IMR-90 (cell line): Measurements from ENCODE around the gene RALGAPA1. TPM values are rescaled to one million over a fixed set of nuclear protein-coding genes. Genes with fewer than 3 reads are reported as not detected.
A peak's percentile ranks its signal among the peaks of the same experiment; 100 is the strongest.

Source experiments
- ATAC-seq: fragments of 200-7000 bp; cut with Tn5 transposase; 2 replicates; pipeline ENCODE4 v1.9.1; 2020; ENCODE audit warnings: low read depth, mild to moderate bottlenecking, moderate library complexity
- BruUV-seq: library from RNA; stranded (reverse); fragments of 400-500 nt; replicated peaks from 2 replicates; lab custom pipeline; 2021; lab: Mats Ljungman, UMichigan
- CTCF ChIA-PET: fragments of 300-600 bp; formaldehyde crosslinking; extraction: SDS; loops from one replicate; lab custom pipeline; 2021; ENCODE audit warnings: antibody characterized with exemption; lab: Yijun Ruan, JAX
- POLR2A ChIA-PET: fragments of 300-600 bp; sonication (Branson Sonifier 250); formaldehyde crosslinking; loops from one replicate; lab custom pipeline; 2022; ENCODE audit warnings: antibody characterized with exemption; ENCODE audit not compliant: unreplicated experiment; lab: Charles Lee
- DNase-seq: peaks from one replicate; pipeline ENCODE4 v3.0.0; 2013
- H2AFZ ChIP-seq: replicated peaks from 2 replicates; pipeline ENCODE3; 2013; ENCODE audit warnings: low read length, mild to moderate bottlenecking; ENCODE audit not compliant: poor library complexity
- H2AK5ac ChIP-seq: 2 replicates; pipeline ENCODE4 v1.6.1; 2013; ENCODE audit warnings: low read depth, low read length, inconsistent platforms
- H2AK9ac ChIP-seq: replicated peaks from 2 replicates; pipeline ENCODE3; 2013; ENCODE audit warnings: mild to moderate bottlenecking, low read depth, low read length, moderate library complexity; ENCODE audit not compliant: poor library complexity
- H2BK120ac ChIP-seq: 2 replicates; pipeline ENCODE4 v1.6.1; 2013; ENCODE audit warnings: low read depth, low read length, inconsistent platforms
- H2BK15ac ChIP-seq: 3 replicates; pipeline ENCODE4 v1.6.1; 2013; ENCODE audit warnings: low read depth, low read length, inconsistent platforms
- H2BK20ac ChIP-seq: 2 replicates; pipeline ENCODE4 v1.6.1; 2013; ENCODE audit warnings: low read depth, mild to moderate bottlenecking, inconsistent platforms, low read length, moderate library complexity
- H2BK5ac ChIP-seq: 2 replicates; pipeline ENCODE4 v1.6.1; 2013; ENCODE audit warnings: mild to moderate bottlenecking, low read depth, low read length, inconsistent platforms; ENCODE audit not compliant: poor library complexity, severe bottlenecking
- H3K14ac ChIP-seq: replicated peaks from 2 replicates; pipeline ENCODE4 v1.6.1; 2013; ENCODE audit warnings: low read depth, low read length, inconsistent platforms
- H3K18ac ChIP-seq: 2 replicates; pipeline ENCODE4 v1.6.1; 2013; ENCODE audit warnings: low read depth, low read length, control low read depth
- H3K23ac ChIP-seq: 2 replicates; pipeline ENCODE4 v1.6.1; 2013; ENCODE audit warnings: low read depth, low read length, inconsistent platforms
- H3K27ac ChIP-seq: 2 replicates; pipeline ENCODE4 v1.5.1; 2013; ENCODE audit warnings: mild to moderate bottlenecking, control low read depth, low read length; ENCODE audit not compliant: insufficient read depth
- H3K27me3 ChIP-seq: 2 replicates; pipeline ENCODE4 v1.6.1; 2013; ENCODE audit warnings: low read length; ENCODE audit not compliant: control insufficient read depth, insufficient read depth
- H3K36me3 ChIP-seq: 2 replicates; pipeline ENCODE4 v1.6.1; 2013; ENCODE audit warnings: low read length, mixed read lengths; ENCODE audit not compliant: control insufficient read depth, insufficient read depth
- H3K4ac ChIP-seq: 2 replicates; pipeline ENCODE4 v1.6.1; 2013; ENCODE audit warnings: low read depth, low read length, inconsistent platforms
- H3K4me1 ChIP-seq: 2 replicates; pipeline ENCODE4 v1.6.1; 2013; ENCODE audit warnings: low read length, mixed read lengths; ENCODE audit not compliant: control insufficient read depth, insufficient read depth
- H3K4me2 ChIP-seq: 2 replicates; pipeline ENCODE4 v1.6.1; 2013; ENCODE audit warnings: low read depth, mild to moderate bottlenecking, control low read depth, low read length, moderate library complexity
- H3K4me3 ChIP-seq: 2 replicates; pipeline ENCODE4 v1.5.1; 2013; ENCODE audit warnings: low read depth, mild to moderate bottlenecking, control low read depth, low read length, moderate library complexity; ENCODE audit not compliant: insufficient read depth
- H3K56ac ChIP-seq: 2 replicates; pipeline ENCODE4 v1.6.1; 2013; ENCODE audit warnings: low read length, inconsistent platforms; ENCODE audit not compliant: insufficient read depth; ENCODE audit errors: extremely low read depth
- H3K79me1 ChIP-seq, 2 experiments: 2 replicates each; pipeline ENCODE4 v1.6.1; 2013; ENCODE audit warnings: low read length in 2 of 2, inconsistent platforms in 1 of 2, low read depth in 1 of 2
- H3K9ac ChIP-seq: 2 replicates; pipeline ENCODE4 v1.6.1; 2013; ENCODE audit warnings: low read depth, low read length, control low read depth
- H3K9me1 ChIP-seq: 2 replicates; pipeline ENCODE4 v1.6.1; 2013; ENCODE audit warnings: low read length, inconsistent platforms; ENCODE audit not compliant: insufficient read depth
- H3K9me3 ChIP-seq: 2 replicates; pipeline ENCODE4 v1.6.1; 2013; ENCODE audit warnings: low read length; ENCODE audit not compliant: control insufficient read depth, insufficient read depth
- H4K20me1 ChIP-seq: 2 replicates; pipeline ENCODE4 v1.6.1; 2013; ENCODE audit warnings: low read length, inconsistent platforms; ENCODE audit not compliant: insufficient read depth
- H4K5ac ChIP-seq: 2 replicates; pipeline ENCODE4 v1.6.1; 2013; ENCODE audit warnings: mild to moderate bottlenecking, low read depth, low read length, control low read depth
- H4K8ac ChIP-seq, 2 experiments: 2 replicates each; pipeline ENCODE4 v1.6.1; 2013; ENCODE audit warnings: low read depth in 2 of 2, low read length in 2 of 2, control low read depth in 1 of 2, inconsistent platforms in 1 of 2
- H4K91ac ChIP-seq: 2 replicates; pipeline ENCODE4 v1.6.1; 2013; ENCODE audit warnings: low read depth, low read length, inconsistent platforms; ENCODE audit not compliant: insufficient read depth
- MAFK ChIP-seq: IDR thresholded peaks from 2 replicates; pipeline ENCODE4 v1.6.1; 2012; ENCODE audit warnings: low read depth, low read length, improper control_type of control experiment
- RAD21 ChIP-seq: IDR thresholded peaks from 2 replicates; pipeline ENCODE4 v1.6.1; 2012; ENCODE audit warnings: low read length, improper control_type of control experiment
- dilution Hi-C: fragments of 300-500 bp; cut with HindIII; formaldehyde crosslinking; loops from one replicate; pipeline ENCODE4 v1.14.3; 2018; ENCODE audit warnings: low sequenced_read_pairs; ENCODE audit not compliant: unreplicated experiment
- in situ Hi-C: fragments of 300-500 bp; cut with MboI; formaldehyde crosslinking; loops from 3 replicates; pipeline ENCODE4 v1.14.3; 2019; ENCODE audit warnings: low sequenced_read_pairs, inconsistent platforms, mixed read lengths
- intact Hi-C: fragments of 100-400 bp; cut with micrococcal nuclease; formaldehyde crosslinking; loops from 2 replicates; pipeline ENCODE4 v1.10.0; 2022
- polyA plus RNA-seq, 3 experiments: library from polyadenylated mRNA; depleted of rRNA; stranded (reverse); fragments of >200 nt; gene quantifications; 2 replicates each; pipeline ENCODE4 v1.2.3, GENCODE V29; 2012; ENCODE audit warnings: low replicate concordance in 1 of 3
- total RNA-seq: library from RNA; depleted of rRNA; stranded (reverse); fragments of >200 nt; gene quantifications from 2 replicates; pipeline ENCODE4 v1.2.3, GENCODE V29; 2012

Gene RALGAPA1
- total and polyA plus RNA-seq, 2 of the 4 experiments (the other 2 are of a cell fraction): 5.1 to 25.6 TPM

DNA sequence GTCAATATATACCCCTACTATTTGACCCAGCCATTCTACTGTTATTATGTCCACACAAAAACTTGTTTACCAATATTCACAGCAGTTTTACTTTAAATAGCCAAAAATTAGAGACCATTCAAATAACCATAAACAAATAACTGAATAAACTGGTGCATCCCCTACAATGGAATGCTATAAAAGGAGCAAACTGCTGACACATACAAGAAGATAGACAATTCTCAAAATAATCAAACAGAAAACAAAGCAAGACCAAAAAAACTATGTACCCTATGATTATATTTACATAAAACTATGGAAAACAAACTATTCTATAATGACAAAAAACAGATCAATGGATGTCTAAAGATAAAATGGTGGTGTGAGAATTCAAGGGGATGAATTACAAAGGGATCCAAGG, 54.4 kb downstream of the RALGAPA1 start:
- H3K18ac ChIP-seq: no peak overlapping the region
- H3K9me3 ChIP-seq: no peaks in the 10 kb centered on the region
- no peak overlapping the region for H3K23ac ChIP-seq
- H4K8ac ChIP-seq: no peak overlapping the region
- no peak overlapping the region for H2BK120ac ChIP-seq
- H4K5ac ChIP-seq: no peak overlapping the region
- H3K14ac ChIP-seq: no peak overlapping the region
- ATAC-seq (no peak), DNase-seq (no peak)
- H3K36me3 ChIP-seq: peaks cover 8% of the 10 kb centered on the region
- no peak overlapping the region for H2BK15ac ChIP-seq
- H3K79me1 ChIP-seq: no peaks in the 10 kb centered on the region
- no peaks in the 10 kb centered on the region for H3K27me3 ChIP-seq
- H2AK5ac ChIP-seq: no peak overlapping the region
- intact Hi-C loops: no loop called here
- no peak overlapping the region for H3K4me3 ChIP-seq
- H4K20me1 ChIP-seq: no peaks in the 10 kb centered on the region
- H3K4me2 ChIP-seq: no peak overlapping the region
- no peak overlapping the region for H3K9ac ChIP-seq
- no peak overlapping the region for H2AK9ac ChIP-seq
- H3K4me1 ChIP-seq: no peaks in the 10 kb centered on the region
- H2BK5ac ChIP-seq: no peak overlapping the region
- no TSS peak for BruUV-seq
- no peaks in the 10 kb centered on the region; the same call in 1 of the 2 replicates for H3K9me1 ChIP-seq
- no peak overlapping the region for H3K56ac ChIP-seq
- TF ChIP-seq MAFK: peak; percentile 40; the same call in 1 of the 2 replicates
- TF ChIP-seq RAD21: no peak
- ChIA-PET CTCF (interaction anchor here (1.1 kb wide), 1 partner anchor 64 kb away, joined by 4 read pairs; no protein-coding TSS in a partner anchor), POLR2A (no interaction called here)
- in situ Hi-C loops: no loop called here
- no peak overlapping the region for H4K91ac ChIP-seq
- dilution Hi-C loops: no loop called here
- H3K27ac ChIP-seq: no peak overlapping the region
- H2AFZ ChIP-seq: no peak overlapping the region
- no peak overlapping the region for H2BK20ac ChIP-seq
- H3K4ac ChIP-seq: no peak overlapping the region
